GM19463 (cell line): ENCODE data around the gene PLEKHA3.
"Not testable (repeated sequence)": the region's sequence is repeated elsewhere in the genome, so short reads cannot be mapped to it uniquely, and the experiment has no call there.

Source experiments
- ATAC-seq: cut with Tn5 transposase; IDR thresholded peaks from one replicate; pipeline ENCODE4 v1.9.1; 2021; ENCODE audit warnings: mild to moderate bottlenecking, moderate library complexity; ENCODE audit not compliant: unreplicated experiment

PLEKHA3 gene

DNA sequence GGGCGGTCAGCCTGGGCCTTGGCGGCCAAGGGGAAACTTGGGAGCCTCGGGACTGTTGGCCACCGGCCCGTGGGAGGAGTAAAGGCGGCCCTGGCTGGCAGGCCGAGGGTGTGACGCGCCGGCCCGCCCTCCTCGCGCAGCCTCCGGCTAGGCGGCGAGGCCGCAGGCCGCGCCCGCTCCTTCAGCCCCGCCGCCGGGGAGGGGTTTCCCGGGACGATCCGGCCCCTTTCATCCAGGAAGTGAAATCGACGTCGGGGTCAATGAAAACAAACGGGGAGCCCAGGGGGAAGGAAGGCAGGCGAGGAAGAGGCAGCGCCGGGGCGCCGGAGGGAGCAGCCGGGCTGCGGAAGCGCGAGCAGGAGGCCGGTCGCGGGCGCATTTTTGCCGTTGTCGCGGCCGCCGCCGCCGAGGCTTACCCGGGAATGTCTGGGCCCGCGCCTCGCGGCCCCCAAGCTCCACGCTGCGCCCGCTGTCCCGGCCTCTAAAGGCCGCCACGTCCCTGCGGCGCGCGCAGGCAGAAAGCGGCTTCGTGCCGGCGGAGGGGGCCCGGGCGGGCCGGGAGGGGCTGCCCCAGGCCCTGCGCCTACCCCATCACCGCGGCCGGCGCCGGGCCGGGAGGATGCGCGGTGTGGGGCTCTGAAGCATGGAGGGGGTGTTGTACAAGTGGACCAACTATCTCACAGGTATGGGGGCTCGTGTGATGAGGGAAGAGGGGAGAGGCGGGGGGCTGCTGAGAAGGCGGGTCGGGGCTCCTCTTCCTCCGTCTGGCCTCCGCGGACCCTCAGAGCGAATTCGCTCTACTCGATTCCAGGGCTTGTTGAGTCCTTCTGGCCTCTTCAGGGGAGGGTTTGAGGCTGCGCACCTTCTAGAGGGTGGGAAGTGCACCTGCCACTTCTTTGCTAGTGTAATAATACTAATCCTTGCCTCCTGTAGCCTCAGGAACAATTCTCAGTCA lies at the start of gene PLEKHA3:
PLEKHA3 (plus strand) TSS at position 231 of the 955 bp plus-strand sequence; CDS start at position 644, 413 bp downstream.
- ATAC-seq = peak; percentile 69

DNA sequence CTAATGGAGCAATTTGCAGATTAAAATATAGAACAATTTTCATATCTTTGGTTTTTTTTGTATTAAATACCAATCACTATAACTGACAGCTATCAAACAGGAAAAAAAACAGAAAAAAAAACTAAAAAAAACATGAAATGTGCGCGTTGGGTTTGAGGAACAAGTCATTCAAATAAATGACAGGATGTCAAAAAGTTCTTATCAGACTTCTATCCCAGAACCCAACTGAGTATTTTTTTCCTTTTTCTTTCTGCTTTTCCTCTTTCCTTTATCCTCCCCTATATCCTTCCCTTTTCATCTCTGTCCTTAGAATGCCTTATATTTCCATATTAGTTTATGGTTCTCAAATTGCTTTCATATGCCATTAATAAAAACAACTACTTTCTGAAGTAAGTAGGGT lies 43.6 kb upstream of the PLEKHA3 start:
- ATAC-seq = no peak

DNA sequence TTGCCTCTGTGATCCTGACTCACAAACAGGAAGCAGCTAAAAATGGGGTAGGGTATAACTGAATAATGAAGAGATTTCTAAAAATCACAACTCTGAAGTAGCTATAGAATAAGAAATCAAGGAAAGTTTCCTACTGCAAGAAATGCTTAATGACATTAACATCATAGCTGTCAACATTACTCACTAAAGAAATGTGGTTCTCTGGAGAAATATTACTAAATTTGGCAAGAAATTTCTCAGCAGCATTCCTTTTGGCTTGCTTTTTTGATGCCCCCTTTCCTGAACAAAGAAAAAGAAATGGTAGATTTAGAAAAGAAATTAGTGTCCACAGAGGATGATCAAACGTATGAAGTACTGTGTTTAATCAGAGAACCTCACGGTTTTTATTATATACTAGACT lies 38.8 kb upstream of the PLEKHA3 start:
- no peak for ATAC-seq

DNA sequence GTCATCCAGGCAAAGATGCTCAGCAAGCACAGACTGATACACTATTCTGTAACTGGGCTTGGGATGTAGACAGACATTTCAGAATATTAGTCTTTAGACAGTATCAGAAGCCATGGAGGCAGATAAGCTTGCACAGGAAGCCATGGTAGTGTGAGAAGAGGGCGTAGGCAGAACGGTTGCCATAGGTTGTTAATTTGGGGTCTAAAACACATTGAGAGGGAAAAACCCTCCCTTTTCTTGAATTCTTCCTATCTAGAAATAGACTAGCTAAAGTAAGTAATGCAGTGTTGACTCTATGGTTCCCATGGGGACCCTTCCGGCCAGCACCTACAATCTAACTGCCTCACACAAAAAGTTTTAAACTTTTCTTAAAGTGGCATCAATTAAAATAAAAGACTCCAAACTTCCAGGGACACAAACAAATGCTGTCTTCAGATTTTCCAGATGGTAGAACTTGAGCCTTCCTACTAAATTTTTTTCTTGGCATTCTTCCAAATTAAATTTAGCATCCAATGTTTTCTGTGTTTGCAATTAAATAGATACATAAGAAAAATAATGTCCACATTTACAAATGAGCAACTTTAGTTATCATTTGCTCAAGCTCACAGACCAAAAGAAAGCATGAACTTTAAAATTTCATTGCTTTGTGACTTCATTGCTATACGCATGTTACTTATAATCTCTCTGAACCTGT lies 31.1 kb upstream of the PLEKHA3 start:
- ATAC-seq = no peak

DNA sequence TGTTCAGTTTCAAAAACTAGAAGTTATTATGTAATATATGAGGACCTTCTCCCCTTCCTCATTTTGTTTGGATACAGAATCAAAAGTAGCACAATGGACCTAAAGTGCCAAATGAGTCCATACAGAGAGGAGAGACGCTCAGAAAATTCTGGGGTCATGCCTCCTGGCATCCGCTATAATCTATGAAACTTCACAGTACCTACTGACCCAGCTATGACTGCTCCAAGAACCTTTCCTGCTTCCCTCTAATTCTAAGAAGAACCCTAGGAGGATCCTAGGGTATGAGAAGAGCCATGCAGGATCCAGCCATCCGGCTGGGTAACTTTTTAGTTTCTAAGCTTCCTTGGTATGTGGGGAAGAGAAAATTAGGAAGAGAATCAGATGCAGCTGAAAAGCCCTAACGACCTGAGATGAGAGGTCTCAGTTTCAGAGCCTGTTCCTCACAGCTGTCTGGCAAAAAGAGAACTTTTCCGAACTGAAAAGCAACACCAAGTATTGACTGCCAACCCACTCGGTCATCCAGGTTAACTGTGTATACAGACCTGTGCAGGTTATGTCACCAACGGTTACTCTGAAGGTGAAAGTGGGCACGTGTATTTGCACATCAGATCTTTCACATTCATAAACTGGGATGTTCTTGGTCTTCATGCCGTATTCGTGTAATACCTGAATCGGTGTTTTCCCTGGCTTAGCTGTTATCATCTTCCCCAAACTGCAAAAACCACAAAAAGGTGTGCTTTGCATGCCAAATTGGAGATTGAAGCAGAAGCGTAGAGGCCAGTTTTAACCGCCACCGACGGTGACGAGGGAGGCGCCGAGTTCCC lies 30.3 kb upstream of the PLEKHA3 start:
- ATAC-seq = peak; percentile 1

DNA sequence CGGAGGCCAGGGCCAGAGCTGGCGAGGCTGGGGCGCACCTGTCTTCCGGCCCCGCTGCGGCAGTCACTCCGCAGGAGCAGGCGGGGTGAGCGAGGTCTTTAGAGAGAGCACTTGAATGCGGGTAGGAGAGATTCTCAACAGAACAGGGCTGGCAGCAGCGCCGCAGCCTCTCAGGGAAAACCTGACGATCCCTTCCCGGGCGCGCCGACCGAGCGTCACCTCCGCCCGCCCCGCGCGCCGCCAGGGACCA lies 29.8 kb upstream of the PLEKHA3 start:
- ATAC-seq = peak; percentile 39

DNA sequence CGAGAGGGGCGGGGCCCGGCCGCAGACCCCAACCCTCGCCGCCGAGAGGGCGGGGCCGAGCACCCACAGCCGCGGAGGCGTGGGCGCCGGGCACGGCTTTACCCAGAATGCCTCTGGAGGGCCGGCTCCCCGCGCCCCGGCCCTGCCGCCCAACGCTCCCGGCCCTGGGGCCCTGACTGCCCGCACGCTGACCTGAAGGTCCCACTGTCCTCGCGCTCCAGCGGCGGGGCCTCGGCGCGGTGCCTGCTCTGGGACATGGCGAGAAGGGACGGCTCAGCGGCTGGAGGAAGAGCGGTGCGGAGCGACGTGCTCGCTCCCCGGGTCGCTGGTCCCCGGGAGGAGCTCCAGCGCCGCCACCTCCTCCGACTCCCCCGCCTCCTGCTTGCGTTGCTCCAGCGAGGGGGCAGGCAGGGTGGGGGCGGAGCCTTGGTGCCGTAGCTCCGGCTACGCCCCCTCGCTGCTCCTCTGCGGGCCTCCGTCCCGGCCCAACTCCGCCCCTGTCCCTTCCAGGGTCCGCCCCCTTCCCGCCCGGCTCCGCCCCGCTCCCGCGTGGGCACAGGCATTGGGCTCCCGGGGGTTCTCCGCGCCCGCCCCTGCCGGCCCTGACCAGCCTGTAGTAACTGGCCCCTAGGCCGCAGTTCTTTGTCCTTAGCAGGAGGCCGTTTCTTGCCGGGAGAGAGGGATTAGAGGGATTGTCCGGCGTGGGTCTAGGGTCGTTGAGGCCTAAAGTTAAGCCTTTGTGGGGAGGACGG lies 29.3 kb upstream of the PLEKHA3 start, which contains the start of the genes PJVK and PRKRA:
PJVK (plus strand) TSS at position 605 of the 752 bp plus-strand sequence. CDS start 2,032 bp downstream, outside the sequence.
PRKRA (minus strand) TSS at position 402 of the 752 bp plus-strand sequence; CDS start at position 257, 145 bp downstream.
- peak; percentile 80 for ATAC-seq

DNA sequence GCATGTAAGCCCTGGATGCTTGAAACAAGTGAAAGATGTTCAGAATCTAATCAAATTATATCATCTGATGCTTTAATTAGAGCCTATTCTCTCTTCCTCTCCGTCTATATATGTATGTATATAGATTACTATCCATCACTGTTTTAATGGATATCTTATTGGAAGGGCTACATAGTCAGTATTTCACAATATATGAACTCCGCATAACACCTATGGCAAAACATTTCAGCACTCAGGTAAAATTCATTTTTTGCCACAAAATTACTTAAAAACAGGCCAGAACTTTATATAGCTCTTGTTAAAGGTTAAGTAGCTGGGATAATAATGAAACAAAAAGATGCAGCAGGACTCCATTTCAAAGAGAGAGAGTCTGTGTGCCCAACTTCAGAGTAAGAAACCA lies 27.9 kb upstream of the PLEKHA3 start:
- no peak for ATAC-seq

DNA sequence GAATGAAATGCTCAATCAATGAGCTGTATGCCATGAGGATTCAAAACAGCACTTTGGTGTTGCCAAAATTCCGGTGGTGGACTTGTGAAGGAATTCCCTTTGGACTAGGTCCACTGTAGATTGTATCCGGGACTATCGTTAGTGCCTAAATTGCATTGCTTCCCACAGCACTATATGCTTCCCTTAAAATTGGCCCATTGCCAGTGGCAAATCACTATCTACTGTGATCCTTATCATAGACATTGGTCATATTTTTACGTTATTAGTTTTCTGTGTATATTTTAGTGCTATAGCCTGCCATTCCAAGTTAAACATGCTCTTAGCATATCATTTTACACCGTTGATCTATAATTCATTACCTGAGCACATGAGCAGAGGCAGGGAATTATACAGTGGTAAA lies 27.4 kb upstream of the PLEKHA3 start:
- no peak for ATAC-seq

DNA sequence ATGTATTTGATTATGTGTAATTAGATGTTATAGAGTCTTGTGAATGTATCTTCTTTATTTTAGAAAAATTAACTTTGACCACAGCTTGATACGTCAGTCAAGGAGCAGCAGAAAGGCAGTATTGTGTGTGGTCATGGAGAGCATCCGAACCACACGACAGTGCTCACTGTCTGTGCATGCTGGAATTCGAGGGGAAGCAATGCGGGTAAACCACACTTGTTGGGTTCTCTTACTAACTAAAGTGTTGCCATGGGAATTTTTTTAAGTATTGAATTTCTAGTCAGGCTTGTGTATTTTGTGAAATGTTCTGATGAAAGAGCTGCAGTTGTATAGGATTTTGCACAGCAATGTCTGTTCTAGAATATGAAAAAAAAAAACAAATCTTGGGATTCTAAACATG lies 24.3 kb upstream of the PLEKHA3 start:
- ATAC-seq = no peak

DNA sequence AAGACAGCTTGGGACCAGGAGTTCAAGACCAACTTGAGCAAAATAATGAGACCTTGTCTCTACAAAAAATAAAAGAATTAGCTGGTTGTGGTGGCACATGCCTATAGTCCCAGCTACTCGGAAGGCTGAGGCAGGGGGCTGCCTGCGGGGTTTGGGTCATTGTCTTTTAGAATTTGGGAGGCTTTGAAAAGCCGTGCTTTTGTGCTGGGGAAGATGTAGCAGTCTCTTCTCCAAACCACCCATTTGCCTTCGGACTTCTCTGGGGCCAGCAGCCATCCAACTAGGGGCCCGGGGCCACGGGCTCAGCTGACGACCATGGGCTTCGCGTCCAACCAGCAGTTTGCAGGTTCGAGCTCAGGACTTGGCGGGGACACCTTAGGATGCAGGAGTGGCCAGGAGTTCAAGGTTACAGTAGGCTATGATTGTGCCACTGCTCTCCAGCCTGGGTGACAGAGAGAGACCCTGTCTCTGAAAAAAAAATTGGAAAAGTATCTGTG lies 22.8 kb upstream of the PLEKHA3 start:
- ATAC-seq = no peak

DNA sequence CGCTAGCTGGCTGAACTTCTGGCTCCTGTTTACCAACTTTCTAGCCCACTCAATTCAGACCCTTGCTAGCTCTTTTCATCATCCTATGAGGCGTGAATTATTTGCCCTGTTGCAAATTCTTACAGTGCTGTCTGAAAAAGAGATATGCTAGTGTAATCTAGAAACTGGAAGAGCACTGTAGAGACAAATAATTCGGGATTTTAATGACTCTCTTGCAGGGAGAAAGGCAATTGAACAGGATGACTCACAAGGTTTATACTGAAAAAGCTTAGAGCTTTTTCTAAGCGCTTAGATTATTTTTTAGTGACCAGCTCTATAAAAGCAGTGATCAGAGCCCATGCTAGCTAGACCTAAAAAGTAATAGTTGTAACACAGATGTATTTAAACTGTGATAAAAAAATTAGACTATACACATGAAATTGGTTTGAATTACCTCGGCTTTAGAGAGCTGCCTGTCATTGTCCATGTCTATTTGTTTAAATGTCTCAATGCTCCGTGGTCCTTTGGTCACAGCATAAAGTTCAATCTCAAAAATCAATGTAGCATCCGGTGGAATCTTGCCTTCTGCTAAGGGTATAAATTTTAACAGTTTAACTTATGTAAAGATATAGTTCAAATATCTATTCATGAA lies 10.9 kb upstream of the PLEKHA3 start:
- no peak for ATAC-seq

DNA sequence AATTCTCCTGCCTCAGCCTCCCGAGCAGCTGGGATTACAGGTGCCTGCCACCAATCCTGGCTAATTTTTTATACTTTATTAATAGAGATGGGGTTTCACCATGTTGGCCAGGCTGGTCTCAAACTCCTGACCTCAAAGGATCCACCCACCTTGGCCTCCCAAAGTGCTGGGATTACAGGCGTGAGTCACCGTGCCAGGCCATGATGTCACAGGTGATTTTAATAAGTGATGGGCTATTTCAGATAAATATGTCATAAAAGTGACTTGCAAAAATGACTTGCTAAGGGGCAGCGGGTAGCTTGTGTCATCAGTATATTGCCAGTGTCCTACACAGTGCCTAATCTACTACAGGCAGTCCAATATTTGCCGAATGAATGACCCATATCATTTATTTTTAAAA lies 8.9 kb upstream of the PLEKHA3 start:
- ATAC-seq = not testable (repeated sequence)

DNA sequence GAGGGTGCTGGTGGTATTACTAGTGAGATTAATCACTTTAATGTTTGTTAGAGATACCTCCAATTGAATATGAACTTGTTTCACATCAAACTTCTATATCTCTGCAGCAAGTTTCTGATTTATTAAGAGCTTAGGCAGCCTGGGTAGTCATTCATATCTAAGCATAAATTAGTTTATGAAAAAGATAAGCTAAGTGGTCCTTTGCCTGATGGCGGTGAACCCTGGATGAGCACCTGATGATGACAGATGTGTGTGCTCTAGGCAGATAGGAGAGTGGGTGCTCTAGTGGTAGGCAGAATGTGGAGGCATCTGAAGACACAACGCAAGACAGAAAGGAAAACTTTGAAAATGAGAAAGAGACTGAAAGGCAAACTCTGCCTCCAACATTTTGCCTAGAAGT lies 6.9 kb upstream of the PLEKHA3 start:
- ATAC-seq = no peak

DNA sequence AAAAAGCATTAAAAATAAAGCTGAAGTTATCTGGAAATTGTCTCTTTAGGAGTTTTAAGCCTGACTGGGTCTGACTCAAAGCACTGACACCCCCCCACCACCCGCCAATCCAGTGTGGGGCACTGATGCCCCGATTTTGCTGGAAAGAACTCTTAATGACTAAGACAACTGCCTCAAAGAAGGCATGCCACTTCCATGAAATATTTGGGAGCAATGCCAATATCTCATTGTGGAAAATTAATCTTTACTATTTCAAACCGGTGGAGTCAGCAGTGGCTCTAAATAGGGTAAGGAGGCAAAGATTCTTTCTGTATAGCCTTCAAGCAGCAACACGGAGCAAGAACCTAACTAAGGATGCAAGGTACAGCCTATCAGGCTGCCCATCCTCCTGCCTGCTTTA lies 6.3 kb upstream of the PLEKHA3 start:
- ATAC-seq = no peak

DNA sequence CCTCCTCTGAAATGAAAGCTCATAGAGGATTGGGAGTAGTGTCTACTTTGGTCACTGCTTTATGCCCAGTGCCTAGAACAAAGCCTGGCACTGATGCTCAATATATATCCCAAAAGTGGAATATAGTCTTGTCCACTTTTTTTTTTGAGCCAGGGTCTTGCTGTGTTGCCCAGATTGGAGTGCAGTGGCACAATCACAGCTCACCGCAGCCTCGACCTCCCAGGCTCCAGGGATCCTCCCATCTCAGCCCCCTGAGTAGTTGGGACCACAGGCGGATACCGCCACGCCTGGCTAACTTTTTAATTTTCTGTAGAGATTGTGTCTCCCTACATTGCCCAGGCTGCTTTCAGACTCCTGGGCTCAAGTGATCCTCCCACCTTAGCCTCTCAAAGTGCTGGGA lies 5.7 kb upstream of the PLEKHA3 start:
- ATAC-seq = no peak

DNA sequence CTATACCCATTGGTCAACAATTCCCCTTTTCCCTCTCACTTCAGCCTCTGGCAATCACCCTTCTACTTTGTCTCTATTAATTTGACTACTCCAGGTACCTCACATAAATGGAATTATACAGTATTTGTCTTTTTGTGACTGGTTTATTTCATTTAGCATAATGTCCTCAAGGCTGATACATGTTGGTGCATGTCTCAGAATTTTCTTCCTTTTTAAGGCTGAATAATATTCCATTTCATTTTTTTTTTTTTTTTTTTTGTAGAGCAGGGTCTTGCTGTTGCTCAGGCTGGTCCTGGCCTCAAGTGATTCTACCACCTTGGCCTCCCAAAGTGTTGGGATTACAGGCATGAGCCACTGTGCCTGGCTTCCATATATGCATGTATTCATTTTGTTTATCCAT lies 3.8 kb upstream of the PLEKHA3 start:
- ATAC-seq = no peak

DNA sequence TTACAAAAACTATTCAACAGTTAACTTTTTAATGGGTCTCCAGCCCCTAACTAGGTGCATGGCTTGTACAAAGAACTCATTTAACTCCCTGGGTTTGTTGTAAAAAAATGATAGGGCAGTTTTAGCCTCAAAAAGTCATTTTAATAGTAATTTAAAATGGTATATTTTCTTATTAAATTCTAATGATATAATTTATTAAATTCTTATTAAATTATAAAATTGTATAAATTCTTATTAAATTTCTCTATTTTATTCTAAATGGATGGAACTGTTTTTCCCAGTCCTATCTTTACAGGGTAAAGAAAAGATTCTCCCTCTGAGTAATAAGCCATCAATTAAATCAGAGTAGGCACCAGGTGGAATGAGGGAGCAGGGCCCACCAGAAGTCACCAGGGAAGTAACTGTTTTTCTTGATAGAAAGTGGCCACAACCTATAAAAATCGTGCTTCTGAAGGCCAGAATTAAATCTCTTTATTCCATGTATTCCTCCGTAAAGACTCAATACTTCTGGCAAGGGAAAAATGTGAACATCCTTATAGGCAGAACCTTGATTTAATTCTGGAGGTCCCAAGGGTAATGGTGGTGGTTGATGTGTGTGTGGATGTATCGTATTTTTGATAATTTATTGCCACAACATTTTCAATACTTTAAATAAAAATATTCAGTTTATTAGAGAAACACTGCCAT lies 2.7 kb upstream of the PLEKHA3 start:
- ATAC-seq = no peak

DNA sequence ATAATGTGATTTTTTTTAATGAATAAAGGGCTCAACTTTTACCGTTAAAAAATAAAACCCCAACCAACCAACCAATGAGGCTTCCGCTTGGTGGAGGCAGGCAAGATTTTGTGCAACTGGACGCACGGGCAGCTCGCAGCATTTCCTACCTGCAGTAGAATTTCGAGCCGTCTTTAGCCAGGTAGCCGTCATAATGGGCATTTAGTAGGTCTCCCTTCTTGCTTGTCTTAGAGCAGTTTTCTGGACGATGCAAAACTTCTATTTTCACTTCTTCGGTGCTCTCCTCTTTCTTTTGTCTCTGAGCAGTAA lies 2.2 kb upstream of the PLEKHA3 start:
- ATAC-seq = no peak
